DMS53 treated with DMSO at 0.1 percent for 48 hours (cell line): ENCODE data around the gene NDUFA1.
"Not testable (repeated sequence)": the region's sequence is repeated elsewhere in the genome, so short reads cannot be mapped to it uniquely, and the experiment has no call there.

ENCODE experiments used
- DNase-seq: peaks from one replicate; lab custom pipeline; 2025; ENCODE audit not compliant: unreplicated experiment; lab: John Stamatoyannopoulos, UW

The NDUFA1 gene

GRCh38 chrX:119871599-119872395 lies at the start of gene NDUFA1, which contains the start of gene RNF113A:
Gene NDUFA1, plus strand, starts transcription at chrX:119871832. Its CDS starts 80 bp downstream, at chrX:119871912.
Gene RNF113A, minus strand, starts transcription at chrX:119871733. Its CDS starts 120 bp downstream, at chrX:119871613.
- peak; percentile 82 for DNase-seq

DNA sequence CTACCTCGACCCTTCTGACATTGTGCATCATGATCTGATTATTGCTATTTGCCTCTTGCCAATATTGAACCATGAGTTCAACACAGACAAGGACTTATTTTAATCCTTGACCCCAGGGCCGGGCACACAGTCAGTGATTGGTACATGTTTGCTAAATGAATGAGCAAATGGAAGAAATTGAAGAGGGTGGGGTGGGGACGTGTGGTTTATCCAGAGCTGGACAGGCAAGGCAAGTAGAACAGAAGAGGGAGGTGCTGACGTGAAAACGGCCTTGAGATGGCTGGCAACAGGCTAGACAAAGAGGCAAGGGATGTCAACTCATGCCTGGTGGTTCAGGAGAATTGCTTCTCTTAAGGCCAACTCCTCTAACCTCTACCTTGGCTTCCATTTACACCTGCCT lies 47.4 kb upstream of the NDUFA1 start:
- not testable (repeated sequence) for DNase-seq

GRCh38 chrX:119826399-119826959 lies 45.2 kb upstream of the NDUFA1 start:
- DNase-seq = no peak

GRCh38 chrX:119828446-119828845 lies 43.2 kb upstream of the NDUFA1 start:
- no peak for DNase-seq

DNA sequence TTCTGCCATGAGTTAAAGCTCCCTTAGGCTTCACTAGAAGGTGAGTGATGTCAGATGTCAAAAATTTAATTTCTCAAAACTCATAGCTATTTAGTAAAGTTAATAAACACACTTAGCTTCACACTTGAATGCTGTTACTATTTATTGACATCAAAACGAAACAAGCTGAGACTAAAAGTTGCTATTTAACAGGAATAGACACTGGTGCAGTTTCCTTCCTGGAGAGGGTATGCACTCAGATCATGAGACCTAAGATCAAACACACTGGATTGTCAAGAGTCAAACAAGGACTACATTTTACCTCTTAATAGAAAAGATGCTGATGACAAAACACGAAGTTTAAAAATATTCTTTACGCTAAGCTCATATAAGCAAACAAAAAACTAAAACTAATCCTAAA lies 37.7 kb upstream of the NDUFA1 start:
- DNase-seq = no peak

- DNase-seq = peak; percentile 97
Observed at GRCh38 chrX:119852382-119853353, 19.0 kb upstream of the NDUFA1 start, which contains the start of gene UPF3B. Gene UPF3B, minus strand, starts transcription at chrX:119852963. Its CDS starts 35 bp downstream, at chrX:119852928.

- peak; percentile 12 for DNase-seq
Observed at GRCh38 chrX:119853444-119853843, 18.2 kb upstream of the NDUFA1 start.

GRCh38 chrX:119870626-119871131 lies 953 bp upstream of the NDUFA1 start:
- DNase-seq = peak; percentile 20

GRCh38 chrX:119871245-119871598 lies 410 bp upstream of the NDUFA1 start:
- DNase-seq = peak; percentile 26

- no peak for DNase-seq
Observed at GRCh38 chrX:119878740-119879139, 7.1 kb downstream of the NDUFA1 start.

GRCh38 chrX:119880076-119880475 lies 8.4 kb downstream of the NDUFA1 start:
- no peak for DNase-seq

- peak; percentile 47 for DNase-seq
Observed at GRCh38 chrX:119880552-119881437, 9.2 kb downstream of the NDUFA1 start.

DNA sequence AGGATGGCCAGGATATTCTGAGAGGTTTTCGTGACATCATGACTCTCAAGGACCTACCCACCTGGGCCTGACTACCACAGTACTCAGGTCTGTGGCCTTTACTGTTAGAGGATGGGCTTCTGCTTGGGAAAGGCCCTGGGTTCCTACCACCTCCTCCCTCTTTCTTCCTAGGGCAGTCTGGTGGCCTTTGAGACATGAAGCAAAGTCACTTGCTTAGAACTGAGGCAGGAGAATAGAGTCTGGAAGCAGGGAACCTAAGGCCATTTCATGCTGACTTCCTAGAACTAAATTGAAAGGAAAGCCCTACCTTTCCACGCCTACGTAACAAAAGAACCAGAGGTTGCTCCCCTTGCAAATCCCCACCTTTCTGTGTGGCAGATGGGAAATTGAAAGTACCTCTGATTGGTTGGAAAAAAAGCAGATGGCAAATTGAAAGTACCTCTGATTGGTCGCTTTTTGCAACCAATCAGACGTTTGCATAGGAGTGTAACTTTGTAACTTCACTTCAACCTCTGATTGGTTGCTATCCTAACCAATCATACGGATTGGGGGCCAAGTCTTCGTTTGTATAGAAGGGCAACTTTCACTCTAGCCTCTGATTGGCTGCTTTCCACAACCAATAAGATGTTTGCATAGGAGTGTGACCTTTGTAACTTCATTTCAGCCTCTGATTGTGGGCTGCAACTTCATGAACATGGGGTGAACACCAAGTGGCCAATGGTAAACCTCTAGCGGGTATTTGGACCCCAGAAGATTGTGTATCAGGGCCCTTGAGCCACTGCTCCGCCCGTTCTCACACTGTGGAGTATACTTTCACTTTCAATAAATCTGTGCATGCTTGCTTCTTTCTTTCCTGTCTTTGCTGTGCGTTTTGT lies 14.2 kb downstream of the NDUFA1 start:
- peak; percentile 38 for DNase-seq

DNA sequence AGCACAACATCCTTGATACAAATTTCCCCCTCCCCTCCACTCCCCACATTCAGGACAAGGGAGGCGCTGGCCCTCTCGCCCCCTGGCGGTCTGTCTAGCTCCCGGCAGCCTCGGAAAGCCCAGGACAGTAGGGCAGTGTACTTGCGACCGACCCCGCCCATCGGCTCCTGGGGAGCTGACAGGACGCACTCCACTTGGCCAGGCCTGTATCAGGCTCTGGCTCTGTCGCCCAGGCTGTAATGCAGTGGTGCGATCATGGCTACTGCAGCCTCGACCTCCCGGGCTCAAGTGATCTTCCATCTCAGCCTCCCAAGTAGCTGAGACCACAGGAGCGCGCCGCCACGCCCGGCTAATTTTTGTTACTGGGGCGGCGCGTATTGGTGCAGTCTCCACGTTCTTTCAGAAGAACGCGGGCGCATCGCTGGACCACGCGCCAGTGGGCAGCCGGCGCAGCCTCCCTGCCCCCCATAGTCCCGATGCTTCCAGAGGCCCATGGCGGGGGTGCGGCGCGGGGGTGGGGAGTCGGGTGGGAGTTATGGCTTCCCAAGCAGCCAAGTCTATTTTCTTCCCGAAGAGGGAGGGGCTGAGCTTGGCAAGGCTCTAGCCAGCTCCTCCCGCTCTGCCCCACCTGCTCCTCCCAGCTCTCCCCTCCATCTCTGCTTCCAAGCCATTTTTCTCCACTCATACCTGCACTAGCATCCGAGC lies 16.2 kb downstream of the NDUFA1 start:
- DNase-seq = peak; percentile 56

- DNase-seq = not testable (repeated sequence)
Observed at GRCh38 chrX:119890626-119891025, 19.0 kb downstream of the NDUFA1 start.

- not testable (repeated sequence) for DNase-seq
Observed at GRCh38 chrX:119891961-119892692, 20.5 kb downstream of the NDUFA1 start.

DNA sequence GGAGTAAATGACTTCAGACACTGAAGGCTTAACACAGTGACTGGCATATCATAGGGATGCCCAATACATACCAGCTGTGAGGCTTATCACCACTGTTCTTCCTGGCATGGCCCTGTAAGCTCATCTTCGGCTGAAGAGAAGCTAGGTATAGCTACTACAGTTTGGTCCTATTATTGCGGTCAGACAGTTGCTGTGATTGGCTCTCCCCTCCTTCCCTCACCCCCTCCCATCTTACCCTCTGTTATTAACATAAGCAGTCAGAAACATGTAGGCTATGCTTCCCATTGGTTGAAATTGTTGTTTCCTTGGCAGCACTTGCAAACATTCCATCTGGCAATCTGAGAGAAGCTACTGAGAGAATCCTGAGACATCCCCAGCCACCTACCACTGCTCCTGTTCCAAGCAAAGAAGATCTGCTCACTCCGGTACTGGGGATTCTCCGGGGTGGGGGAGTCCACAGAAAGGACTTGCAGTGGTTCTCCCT lies 24.3 kb downstream of the NDUFA1 start, which contains the start of gene AKAP14:
Gene AKAP14 (plus strand): TSS at position 51 of the 484 bp plus-strand sequence. CDS start 7,331 bp downstream, outside the sequence.
- no peak for DNase-seq
